Right lobe of liver (tissue), 4 donors: Measurements from ENCODE around the gene PYGO2.

Source experiments
- CTCF ChIP-seq, 4 donors: fragments of 200-600 bp in 3 of 4; fragments of 450-650 bp in 1 of 4; IDR thresholded peaks; one replicate each; pipeline versions ENCODE4 v1.5.1 to v1.8.0; 2016 to 2022; ENCODE audit warnings: antibody characterized with exemption in 4 of 4, mild to moderate bottlenecking in 2 of 4
- POLR2A ChIP-seq: fragments of 450-650 bp; IDR thresholded peaks from one replicate; pipeline ENCODE4 v1.6.1; 2017; ENCODE audit warnings: antibody characterized with exemption, mild to moderate bottlenecking
- donor health status: DM: no; HTN: no; CAD: no.
- donor health status: DM: no; HTN: no; CAD: no.
- donor health status: DM: no; HTN: yes; CAD: no.

GRCh38 chr1:154951901-154952657, 9.5 kb downstream of the PYGO2 start:
- TF ChIP-seq CTCF (IDR thresholded peaks at IDR 0.05): no peak
- TF ChIP-seq POLR2A: no peak
